OCI-LY7 (cell line): ENCODE results near the gene PPP1R9B. TPM values are rescaled to one million over a fixed set of nuclear protein-coding genes. Genes with fewer than 3 reads are reported as not detected.

ENCODE experiments used
- BruUV-seq: library from RNA; stranded (reverse); fragments of 400-500 nt; replicated peaks from 2 replicates; lab custom pipeline; 2021; lab: Mats Ljungman, UMichigan
- CTCF ChIA-PET: fragments of 300-600 bp; sonication (Branson Sonifier 250); formaldehyde crosslinking; loops from one replicate; lab custom pipeline; 2022; ENCODE audit warnings: antibody characterized with exemption; ENCODE audit not compliant: unreplicated experiment; lab: Charles Lee
- POLR2A ChIA-PET: fragments of 300-600 bp; sonication (Branson Sonifier 250); formaldehyde crosslinking; loops from one replicate; lab custom pipeline; 2022; ENCODE audit warnings: antibody characterized with exemption; lab: Charles Lee
- DNase-seq: peaks from one replicate; pipeline ENCODE4 v3.0.0-alpha.2; 2015; ENCODE audit warnings: low spot score
- H2AFZ ChIP-seq: fragments of 200-600 bp; sonication (generic), shearing (Covaris generic); 2 replicates; pipeline ENCODE4 v1.6.1; 2014; ENCODE audit warnings: mild to moderate bottlenecking, antibody characterized with exemption, low read length, moderate library complexity
- H3K27ac ChIP-seq: fragments of 200-600 bp; sonication (generic); 2 replicates; pipeline ENCODE4 v1.5.1; 2014; ENCODE audit warnings: mixed run types, low read depth, mild to moderate bottlenecking, moderate library complexity, low read length, inconsistent platforms; ENCODE audit not compliant: poor library complexity, severe bottlenecking
- H3K36me3 ChIP-seq: fragments of 200-600 bp; sonication (generic); 2 replicates; pipeline ENCODE4 v1.6.1; 2014; ENCODE audit warnings: mild to moderate bottlenecking, antibody characterized with exemption, low read length, moderate library complexity, mixed read lengths; ENCODE audit not compliant: insufficient read depth
- H3K4me1 ChIP-seq: fragments of 200-600 bp; sonication (generic); 2 replicates; pipeline ENCODE4 v1.5.1; 2014; ENCODE audit warnings: mild to moderate bottlenecking, low read length; ENCODE audit not compliant: insufficient read depth, poor library complexity, severe bottlenecking
- H3K4me2 ChIP-seq: fragments of 200-600 bp; sonication (generic); 2 replicates; pipeline ENCODE4 v1.6.1; 2014; ENCODE audit warnings: mild to moderate bottlenecking, low read length
- H3K4me3 ChIP-seq: fragments of 200-600 bp; sonication (generic); 2 replicates; pipeline ENCODE4 v1.5.1; 2014; ENCODE audit warnings: mild to moderate bottlenecking, low read depth, low read length; ENCODE audit not compliant: poor library complexity, severe bottlenecking
- H3K79me2 ChIP-seq: fragments of 200-600 bp; sonication (generic); 2 replicates; pipeline ENCODE4 v1.6.1; 2016; ENCODE audit warnings: low read depth, mild to moderate bottlenecking, low read length, moderate library complexity, mixed read lengths; ENCODE audit not compliant: insufficient read depth
- H3K9me2 ChIP-seq: fragments of 200-600 bp; sonication (generic); 2 replicates; pipeline ENCODE4 v1.6.1; 2016; ENCODE audit warnings: mild to moderate bottlenecking, low read length, mixed read lengths; ENCODE audit not compliant: insufficient read depth
- H3K9me3 ChIP-seq: fragments of 200-600 bp; sonication (generic); 2 replicates; pipeline ENCODE4 v1.6.1; 2014; ENCODE audit warnings: mild to moderate bottlenecking, mixed run types, low read length, mixed read lengths
- H4K20me1 ChIP-seq: fragments of 200-600 bp; sonication (generic); 2 replicates; pipeline ENCODE4 v1.6.1; 2014; ENCODE audit warnings: mild to moderate bottlenecking, antibody characterized with exemption, low read length, moderate library complexity, mixed read lengths; ENCODE audit not compliant: insufficient read depth
- EZH2phosphoT487 ChIP-seq: fragments of 200-600 bp; sonication (generic); IDR thresholded peaks from 2 replicates; pipeline ENCODE4 v1.6.1; 2018; ENCODE audit warnings: low read depth, borderline replicate concordance, mild to moderate bottlenecking, mixed run types, antibody characterized with exemption, low read length, moderate library complexity, mixed read lengths
- intact Hi-C: fragments of 100-400 bp; cut with micrococcal nuclease; formaldehyde crosslinking; loops from one replicate; pipeline ENCODE4 v1.10.0; 2022; ENCODE audit not compliant: unreplicated experiment
- total RNA-seq, 2 experiments: library from RNA; depleted of rRNA in 1 of 2; stranded (reverse); fragments of >200 nt in 1 of 2; shearing (Covaris generic) in 1 of 2; gene quantifications; 2 replicates each; pipeline ENCODE4 v1.2.3, GENCODE V29; 2014 to 2022
- TF ChIP-seq, protein P1 (sequence below): fragments of 200-600 bp; sonication (generic); conservative IDR thresholded peaks from 2 replicates; pipeline ENCODE4 v1.5.1; 2014; ENCODE audit warnings: mild to moderate bottlenecking, antibody characterized with exemption, low read length, moderate library complexity, mixed read lengths

Gene PPP1R9B
- total RNA-seq, 2 experiments from 2014 or later: 45.3 to 87.0 TPM

- H3K9me2 ChIP-seq: no peaks in the 10 kb centered on the region
- H3K4me1 ChIP-seq: peaks cover 5% of the 10 kb centered on the region
- TF ChIP-seq, protein P1, sequence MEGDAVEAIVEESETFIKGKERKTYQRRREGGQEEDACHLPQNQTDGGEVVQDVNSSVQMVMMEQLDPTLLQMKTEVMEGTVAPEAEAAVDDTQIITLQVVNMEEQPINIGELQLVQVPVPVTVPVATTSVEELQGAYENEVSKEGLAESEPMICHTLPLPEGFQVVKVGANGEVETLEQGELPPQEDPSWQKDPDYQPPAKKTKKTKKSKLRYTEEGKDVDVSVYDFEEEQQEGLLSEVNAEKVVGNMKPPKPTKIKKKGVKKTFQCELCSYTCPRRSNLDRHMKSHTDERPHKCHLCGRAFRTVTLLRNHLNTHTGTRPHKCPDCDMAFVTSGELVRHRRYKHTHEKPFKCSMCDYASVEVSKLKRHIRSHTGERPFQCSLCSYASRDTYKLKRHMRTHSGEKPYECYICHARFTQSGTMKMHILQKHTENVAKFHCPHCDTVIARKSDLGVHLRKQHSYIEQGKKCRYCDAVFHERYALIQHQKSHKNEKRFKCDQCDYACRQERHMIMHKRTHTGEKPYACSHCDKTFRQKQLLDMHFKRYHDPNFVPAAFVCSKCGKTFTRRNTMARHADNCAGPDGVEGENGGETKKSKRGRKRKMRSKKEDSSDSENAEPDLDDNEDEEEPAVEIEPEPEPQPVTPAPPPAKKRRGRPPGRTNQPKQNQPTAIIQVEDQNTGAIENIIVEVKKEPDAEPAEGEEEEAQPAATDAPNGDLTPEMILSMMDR: no peak
- TF ChIP-seq EZH2phosphoT487: no peak
- ChIA-PET POLR2A (no interaction called here), CTCF (no interaction called here)
- H3K79me2 ChIP-seq: no peaks in the 10 kb centered on the region
- no peak for DNase-seq
- no peaks in the 10 kb centered on the region for H4K20me1 ChIP-seq
- no peak overlapping the region for H3K27ac ChIP-seq
- no peaks in the 10 kb centered on the region for H3K9me3 ChIP-seq
- no peak overlapping the region for H3K4me3 ChIP-seq
- H2AFZ ChIP-seq: no peak overlapping the region
- BruUV-seq: no TSS peak
- H3K4me2 ChIP-seq: no peak overlapping the region
- intact Hi-C loops: no loop called here
- no peaks in the 10 kb centered on the region for H3K36me3 ChIP-seq
These were observed 39.2 kb upstream of the PPP1R9B start for GRCh38 chr17:50189550-50190292.

DNA sequence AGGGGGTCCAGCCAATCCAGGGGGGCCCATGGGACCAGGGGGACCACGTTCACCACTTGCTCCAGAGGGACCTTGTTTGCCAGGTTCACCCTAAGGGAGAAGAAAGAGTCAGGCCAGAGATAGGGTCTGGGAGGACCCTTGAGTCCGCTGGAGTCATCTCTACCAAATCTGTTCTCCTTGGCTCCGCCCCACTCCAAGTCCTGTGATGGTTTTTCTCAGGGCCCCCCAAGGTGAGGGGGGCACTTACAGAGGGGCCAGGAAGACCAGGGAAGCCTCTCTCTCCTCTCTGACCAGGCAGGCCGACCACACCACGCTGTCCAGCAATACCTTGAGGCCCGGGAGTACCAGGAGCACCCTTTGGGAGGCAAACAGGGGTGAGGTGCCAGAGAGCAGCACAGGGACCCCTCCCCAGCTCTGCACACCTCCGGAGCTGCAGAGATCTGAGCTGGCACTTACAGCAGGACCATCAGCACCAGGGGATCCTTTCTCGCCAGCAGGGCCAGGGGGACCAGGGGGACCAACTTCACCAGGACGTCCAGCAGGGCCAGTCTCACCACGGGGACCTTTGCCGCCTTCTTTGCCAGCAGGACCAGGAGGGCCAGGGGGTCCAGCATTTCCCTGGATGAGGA lies 38.6 kb upstream of the PPP1R9B start:
- peaks cover 12% of the 10 kb centered on the region for H3K4me1 ChIP-seq
- CTCF ChIA-PET: no interaction called here
- BruUV-seq: no TSS peak
- no peaks in the 10 kb centered on the region for H4K20me1 ChIP-seq
- H3K4me2 ChIP-seq: no peak overlapping the region
- no peaks in the 10 kb centered on the region for H3K79me2 ChIP-seq
- no peaks in the 10 kb centered on the region for H3K9me3 ChIP-seq
- DNase-seq: no peak
- intact Hi-C loops: no loop called here
- POLR2A ChIA-PET: no interaction called here
- no peak overlapping the region for H2AFZ ChIP-seq
- no peak overlapping the region for H3K4me3 ChIP-seq
- H3K27ac ChIP-seq: no peak overlapping the region
- no peaks in the 10 kb centered on the region for H3K9me2 ChIP-seq
- no peaks in the 10 kb centered on the region for H3K36me3 ChIP-seq
- TF ChIP-seq, protein P1: no peak
- no peak for TF ChIP-seq EZH2phosphoT487

DNA sequence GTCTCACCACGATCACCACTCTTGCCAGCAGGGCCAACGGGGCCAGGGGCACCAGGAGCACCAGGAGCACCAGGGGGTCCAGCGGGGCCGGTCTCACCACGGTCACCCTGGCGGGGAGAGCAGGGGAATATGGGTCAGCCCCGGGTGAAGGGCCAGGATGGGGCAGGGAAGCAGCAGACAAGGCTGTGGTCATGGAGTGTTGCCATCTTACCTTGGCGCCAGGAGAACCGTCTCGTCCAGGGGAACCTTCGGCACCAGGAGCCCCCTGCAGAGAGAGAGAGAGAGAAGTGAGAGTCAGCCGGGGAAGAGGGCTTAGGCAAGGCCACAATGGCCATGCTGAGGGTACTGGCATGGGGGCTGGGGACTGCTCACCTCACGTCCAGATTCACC lies 38.0 kb upstream of the PPP1R9B start:
- Histone ChIP-seq H3K36me3 (no peaks in the 10 kb centered on the region), H3K9me2 (no peaks in the 10 kb centered on the region), H3K4me2 (no peak overlapping the region), H3K9me3 (no peaks in the 10 kb centered on the region), H4K20me1 (no peaks in the 10 kb centered on the region), H3K27ac (no peak overlapping the region), H3K4me1 (peaks cover 17% of the 10 kb centered on the region), H2AFZ (no peak overlapping the region), H3K79me2 (no peaks in the 10 kb centered on the region), H3K4me3 (no peak overlapping the region)
- TF ChIP-seq, protein P1: no peak
- TF ChIP-seq EZH2phosphoT487: no peak
- BruUV-seq: no TSS peak
- ChIA-PET CTCF (interaction anchor here (0.8 kb wide), 1 partner anchor 8 kb away, joined by 4 read pairs; no protein-coding TSS in a partner anchor), POLR2A (no interaction called here)
- intact Hi-C loops: no loop called here
- DNase-seq: no peak
